Esophagus mucosa (tissue), 1 donor: Measurements from ENCODE around the gene ARHGAP45. TPM values are rescaled to one million over a fixed set of nuclear protein-coding genes. Genes with fewer than 3 reads are reported as not detected.
"Not testable (repeated sequence)": the region's sequence is repeated elsewhere in the genome, so short reads cannot be mapped to it uniquely, and the experiment has no call there.

ENCODE experiments used
- ATAC-seq: fragments of 200-7000 bp; cut with Tn5 transposase; one replicate; pipeline ENCODE4 v1.9.1; 2020
- total RNA-seq: library from RNA; stranded (reverse); gene quantifications from one replicate; pipeline ENCODE4 v1.2.4, GENCODE V29; 2023
- donor health status: DM: yes; HTN: yes; CAD: no.

Gene ARHGAP45
- total RNA-seq, 1 donor from 2014 or later: 5.1 TPM

GRCh38 chr19:1106841-1107660 lies 40.1 kb downstream of the ARHGAP45 start:
- ATAC-seq: peak; percentile 2

- no peak for ATAC-seq
These were observed 40.8 kb downstream of the ARHGAP45 start for GRCh38 chr19:1107661-1108261.

- ATAC-seq: no peak
These were observed 41.5 kb downstream of the ARHGAP45 start for GRCh38 chr19:1108291-1109031.

GRCh38 chr19:1109032-1109551 lies 42.1 kb downstream of the ARHGAP45 start:
- no peak for ATAC-seq

- ATAC-seq: no peak
These were observed 43.0 kb downstream of the ARHGAP45 start for GRCh38 chr19:1109697-1110671.

- no peak for ATAC-seq
These were observed 44.1 kb downstream of the ARHGAP45 start for GRCh38 chr19:1110809-1111640.

- no peak for ATAC-seq
These were observed 44.8 kb downstream of the ARHGAP45 start for GRCh38 chr19:1111641-1112267.

GRCh38 chr19:1112268-1113029 lies 45.5 kb downstream of the ARHGAP45 start:
- ATAC-seq: peak; percentile 82

- peak; percentile 71 for ATAC-seq
These were observed 46.3 kb downstream of the ARHGAP45 start for GRCh38 chr19:1113030-1113985.

- ATAC-seq: no peak
These were observed 47.1 kb downstream of the ARHGAP45 start for GRCh38 chr19:1113986-1114483.

GRCh38 chr19:1114728-1115127 lies 47.8 kb downstream of the ARHGAP45 start:
- not testable (repeated sequence) for ATAC-seq

- ATAC-seq: no peak
These were observed 48.9 kb downstream of the ARHGAP45 start for GRCh38 chr19:1115646-1116420.

GRCh38 chr19:1116726-1117581 lies 50.0 kb downstream of the ARHGAP45 start:
- no peak for ATAC-seq

- no peak for ATAC-seq
These were observed 50.7 kb downstream of the ARHGAP45 start for GRCh38 chr19:1117654-1118053.

GRCh38 chr19:1118999-1119398 lies 52.0 kb downstream of the ARHGAP45 start:
- no peak for ATAC-seq

- ATAC-seq: no peak
These were observed 52.7 kb downstream of the ARHGAP45 start for GRCh38 chr19:1119475-1120217.
